Measurements from ENCODE around the gene CPEB3. TPM values are rescaled to one million over a fixed set of nuclear protein-coding genes. Genes with fewer than 3 reads are reported as not detected.
A peak's percentile ranks its signal among the peaks of the same experiment; 100 is the strongest.

The CPEB3 gene
- total and polyA plus RNA-seq, 2 donors (not counting 3 experiments of a cell fraction or from before 2014, with no cell fraction given) = 0.80 to 2.2 TPM

GRCh38 chr10:92124616-92125143 is 166.2 kb downstream of the CPEB3 start:
- H3K9me1 ChIP-seq (replicated peaks; ENCODE audit: control insufficient read depth, extremely low read depth, insufficient read depth, low read length) = no peaks in the 10 kb centered on the region
- no peak overlapping the region for H2AFZ ChIP-seq (ENCODE audit: low read depth, low read length)
- H3K9ac ChIP-seq (replicated peaks; ENCODE audit: extremely low read depth, insufficient read depth, low read length) = peak overlapping the region; percentile 8
- FAIRE-seq = peak; percentile 97
- ChIA-PET POLR2A (interaction anchor here (0.6 kb wide), 1 partner anchor 88 kb away, joined by 5 read pairs; no protein-coding TSS in a partner anchor), CTCF (interaction anchor here (0.6 to 2.2 kb wide), 8 partner anchors 14 to 249 kb away, joined by 3 to 10 read pairs (median 4); partner anchors contain the start of genes CPEB3 and MARCHF5)
- H3K4me3 ChIP-seq (replicated peaks in 1 of 3; ENCODE audit: insufficient read depth in 1 of 3, low read depth in 1 of 3, low read length in 3 of 3) = peak overlapping the region in 1 of 3 experiments; percentile 1
- no peaks in the 10 kb centered on the region for H3K79me2 ChIP-seq (ENCODE audit: control insufficient read depth, insufficient read depth, low read length)
- DNase-seq (ENCODE audit: low read depth, low spot score) = peak; percentile 97
- BruUV-seq (replicated peaks) = no TSS peak
- H3K4me2 ChIP-seq (ENCODE audit: insufficient read depth, low read length) = peak overlapping the region; percentile 76
- intact Hi-C loops (cut with micrococcal nuclease) = no loop called here
- no peaks in the 10 kb centered on the region for H3K36me3 ChIP-seq (ENCODE audit: control insufficient read depth in 2 of 2, extremely low read depth in 1 of 2, insufficient read depth in 2 of 2, low read length in 2 of 2)
- peaks cover 33% of the 10 kb centered on the region for H3K4me1 ChIP-seq (ENCODE audit: control insufficient read depth, extremely low read depth, insufficient read depth, low read length)
- no peaks in the 10 kb centered on the region for H3K27me3 ChIP-seq (ENCODE audit: control insufficient read depth in 2 of 2, insufficient read depth in 2 of 2, low read length in 2 of 2)
- dilution Hi-C loops (cut with MboI; ENCODE audit: extremely low pct_ligation_motif_present, low sequenced_read_pairs) = no loop called here
- no peaks in the 10 kb centered on the region for H4K20me1 ChIP-seq (replicated peaks; ENCODE audit: control insufficient read depth, extremely low read depth, insufficient read depth, low read length)
- H3K27ac ChIP-seq (ENCODE audit: insufficient read depth, low read depth, low read length) = peak overlapping the region; percentile 38
- TF ChIP-seq FOS (IDR thresholded peaks at IDR 0.05; ENCODE audit: borderline replicate concordance, insufficient read depth, low read length) (peak; percentile 39), GATA2 (IDR thresholded peaks at IDR 0.05; ENCODE audit: insufficient read depth, insufficient read length, low read depth, low read length) (no peak), CTCF (IDR thresholded peaks at IDR 0.05; ENCODE audit: extremely low read depth in 1 of 2, insufficient read depth in 1 of 2, low read depth in 1 of 2, low read length in 2 of 2) (no peak), POLR2AphosphoS5 (IDR thresholded peaks at IDR 0.05; ENCODE audit: insufficient read depth, low read depth, low read length) (peak; percentile 19), POLR2A (IDR thresholded peaks at IDR 0.05; ENCODE audit: low read depth, low read length) (no peak), MAX (IDR thresholded peaks at IDR 0.05; ENCODE audit: insufficient read depth, insufficient read length) (no peak), EZH2 (IDR thresholded peaks at IDR 0.05; ENCODE audit: borderline replicate concordance, low read depth, low read length, severe bottlenecking) (no peak), JUN (IDR thresholded peaks at IDR 0.05; ENCODE audit: borderline replicate concordance, insufficient read depth, insufficient read length, low read depth) (no peak), MYC (IDR thresholded peaks at IDR 0.05; ENCODE audit: low read depth, low read length) (no peak)
- no peaks in the 10 kb centered on the region for H3K9me3 ChIP-seq (replicated peaks; ENCODE audit: control insufficient read depth, insufficient read depth, low read length)

Data from endothelial cell of umbilical vein (primary cell).